CD4-positive, alpha-beta T cell treated with Interleukin-10 for 1 hour (primary cell): Measurements from ENCODE around the gene ABI3BP.

Experiments used
- DNase-seq: peaks from one replicate; pipeline ENCODE4 v3.0.0-alpha.2; 2020

The ABI3BP gene

GRCh38 chr3:100941041-100941440 lies 52.2 kb downstream of the ABI3BP start:
- no peak for DNase-seq

- DNase-seq: no peak
Measured at GRCh38 chr3:100936931-100937330, 56.3 kb downstream of the ABI3BP start.

GRCh38 chr3:100932491-100932890 lies 60.7 kb downstream of the ABI3BP start:
- no peak for DNase-seq

GRCh38 chr3:100928638-100929428 lies 64.4 kb downstream of the ABI3BP start:
- DNase-seq: no peak

GRCh38 chr3:100927775-100928174 lies 65.4 kb downstream of the ABI3BP start:
- no peak for DNase-seq

- DNase-seq: no peak
Measured at GRCh38 chr3:100915706-100916495, 77.3 kb downstream of the ABI3BP start.

- DNase-seq: no peak
Measured at GRCh38 chr3:100913870-100914648, 79.2 kb downstream of the ABI3BP start.

- no peak for DNase-seq
Measured at GRCh38 chr3:100912976-100913545, 80.2 kb downstream of the ABI3BP start.

- no peak for DNase-seq
Measured at GRCh38 chr3:100912571-100912970, 80.7 kb downstream of the ABI3BP start.

GRCh38 chr3:100911956-100912355 lies 81.3 kb downstream of the ABI3BP start:
- no peak for DNase-seq

- no peak for DNase-seq
Measured at GRCh38 chr3:100910986-100911385, 82.2 kb downstream of the ABI3BP start.

- no peak for DNase-seq
Measured at GRCh38 chr3:100902572-100902971, 90.6 kb downstream of the ABI3BP start.

- no peak for DNase-seq
Measured at GRCh38 chr3:100900671-100901335, 92.4 kb downstream of the ABI3BP start.

- no peak for DNase-seq
Measured at GRCh38 chr3:100899440-100900091, 93.7 kb downstream of the ABI3BP start.

GRCh38 chr3:100898681-100899080 lies 94.5 kb downstream of the ABI3BP start:
- no peak for DNase-seq

- DNase-seq: no peak
Measured at GRCh38 chr3:100896994-100897393, 96.2 kb downstream of the ABI3BP start.

GRCh38 chr3:100893590-100893989 lies 99.6 kb downstream of the ABI3BP start:
- no peak for DNase-seq

- no peak for DNase-seq
Measured at GRCh38 chr3:100893108-100893507, 100.1 kb downstream of the ABI3BP start.

GRCh38 chr3:100891827-100892226 lies 101.4 kb downstream of the ABI3BP start:
- no peak for DNase-seq

GRCh38 chr3:100891033-100891432 lies 102.2 kb downstream of the ABI3BP start:
- DNase-seq: no peak

- no peak for DNase-seq
Measured at GRCh38 chr3:100888881-100889280, 104.3 kb downstream of the ABI3BP start.

- DNase-seq: no peak
Measured at GRCh38 chr3:100882571-100882984, 110.6 kb downstream of the ABI3BP start.
